Measurements from ENCODE around the gene RTKN2.

GRCh38 chr10:62268027-62268398 is 631 bp downstream of the RTKN2 start:
- TF ChIP-seq YY1 (IDR thresholded peaks at IDR 0.05; ENCODE audit: insufficient read depth, insufficient read length) (no peak), ZNF274 (IDR thresholded peaks at IDR 0.05; ENCODE audit: low read depth, low read length) (no peak)
